Activated CD4-positive, alpha-beta T cell treated with anti-CD3 and anti-CD28 coated beads, Interleukin-2, amount 50 U/mL, for 4 hours (primary cell): ENCODE data around the gene CATSPER1.

Source experiments
- DNase-seq, 2 experiments: peaks; one replicate each; pipeline ENCODE4 v3.0.0-alpha.2; 2020

The CATSPER1 gene

GRCh38 chr11:66002648-66003225 lies 23.5 kb downstream of the CATSPER1 start:
- peak in 1 of 2 experiments; percentile 63 for DNase-seq

- peak; percentile 88 for DNase-seq
These were observed 24.2 kb downstream of the CATSPER1 start, which contains the start of the genes BANF1 and EIF1AD for GRCh38 chr11:66001942-66002647. TSS of gene BANF1 (plus strand) at chr11:66002503. CDS start at chr11:66003251, 748 bp downstream. TSS of gene EIF1AD (minus strand) at chr11:66002157. CDS start at chr11:66000389, 1,768 bp downstream.

- no peak for DNase-seq
These were observed 29.0 kb downstream of the CATSPER1 start for GRCh38 chr11:65997286-65997685.

- DNase-seq, result no peak
These were observed 34.2 kb downstream of the CATSPER1 start for GRCh38 chr11:65992056-65992455.

GRCh38 chr11:65988791-65989592 lies 37.3 kb downstream of the CATSPER1 start:
- DNase-seq, result peak; percentile 90

GRCh38 chr11:65987336-65987735 lies 38.9 kb downstream of the CATSPER1 start:
- no peak for DNase-seq

GRCh38 chr11:65983589-65983987 lies 42.7 kb downstream of the CATSPER1 start:
- no peak for DNase-seq

- no peak for DNase-seq
These were observed 43.3 kb downstream of the CATSPER1 start for GRCh38 chr11:65982824-65983588.

GRCh38 chr11:65981972-65982823 lies 44.1 kb downstream of the CATSPER1 start:
- no peak for DNase-seq

GRCh38 chr11:65981101-65981740 lies 45.1 kb downstream of the CATSPER1 start:
- DNase-seq, result no peak

- DNase-seq, result no peak
These were observed 47.0 kb downstream of the CATSPER1 start for GRCh38 chr11:65979261-65979759.

- DNase-seq, result no peak
These were observed 47.7 kb downstream of the CATSPER1 start for GRCh38 chr11:65978391-65979238.

- no peak for DNase-seq
These were observed 48.5 kb downstream of the CATSPER1 start for GRCh38 chr11:65977621-65978390.

- no peak for DNase-seq
These were observed 49.8 kb downstream of the CATSPER1 start for GRCh38 chr11:65976216-65977176.

GRCh38 chr11:65975771-65976170 lies 50.5 kb downstream of the CATSPER1 start:
- DNase-seq, result no peak

- no peak for DNase-seq
These were observed 52.7 kb downstream of the CATSPER1 start for GRCh38 chr11:65973439-65974110.

GRCh38 chr11:65972116-65972515 lies 54.2 kb downstream of the CATSPER1 start:
- no peak for DNase-seq
